Common myeloid progenitor, CD34-positive (primary cell): Measurements from ENCODE around the gene DHCR24.
A peak's percentile ranks its signal among the peaks of the same experiment; 100 is the strongest.

ENCODE experiments used
- CTCF ChIA-PET: fragments of 350-600 bp; sonication (Branson Sonifier 250); formaldehyde crosslinking; loops from one replicate; lab custom pipeline; 2021; ENCODE audit warnings: antibody characterized with exemption; lab: Charles Lee
- POLR2A ChIA-PET: fragments of 350-600 bp; sonication (Branson Sonifier 250); formaldehyde crosslinking; loops from one replicate; lab custom pipeline; 2021; ENCODE audit warnings: antibody characterized with exemption; lab: Charles Lee
- DNase-seq, 3 donors: peaks; one replicate each; pipeline versions ENCODE4 v3.0.0 to v3.0.0-alpha.2; 2013
- H3K27ac ChIP-seq, 2 experiments: 1 replicate in 1 of 2; 2 replicates in 1 of 2; pipeline ENCODE4 v1.7.0; 2013; ENCODE audit warnings: inconsistent platforms in 2 of 2, low read length in 2 of 2, mild to moderate bottlenecking in 2 of 2, low read depth in 1 of 2, moderate library complexity in 1 of 2; ENCODE audit not compliant: severe bottlenecking in 2 of 2, insufficient read depth in 1 of 2, poor library complexity in 1 of 2
- H3K27me3 ChIP-seq, 5 experiments: replicated peaks in 2 of 5; 1 replicate in 3 of 5; 2 replicates in 2 of 5; pipeline versions ENCODE4 v1.6.1 to v1.7.0; 2013; ENCODE audit warnings: low read length in 4 of 5, mild to moderate bottlenecking in 2 of 5, moderate library complexity in 2 of 5, inconsistent platforms in 1 of 5; ENCODE audit not compliant: insufficient read depth in 5 of 5, control insufficient read depth in 4 of 5
- H3K36me3 ChIP-seq, 4 experiments: 1 replicate in 2 of 4; 2 replicates in 2 of 4; pipeline versions ENCODE4 v1.6.1 to v1.7.0; 2013; ENCODE audit warnings: low read length in 3 of 4, control low read depth in 1 of 4, mild to moderate bottlenecking in 1 of 4; ENCODE audit not compliant: control insufficient read depth in 4 of 4, insufficient read depth in 4 of 4
- H3K4me1 ChIP-seq, 4 experiments: 1 replicate in 3 of 4; 2 replicates in 1 of 4; pipeline versions ENCODE4 v1.6.1 to v1.7.1; 2013; ENCODE audit warnings: low read length in 3 of 4, mild to moderate bottlenecking in 3 of 4, control low read depth in 1 of 4, inconsistent platforms in 1 of 4, moderate library complexity in 1 of 4; ENCODE audit not compliant: control insufficient read depth in 4 of 4, insufficient read depth in 4 of 4; ENCODE audit errors: control extremely low read depth in 1 of 4
- H3K4me3 ChIP-seq, 7 experiments: 1 replicate in 4 of 7; 2 replicates in 3 of 7; pipeline versions ENCODE4 v1.5.1 to v1.7.0; 2013; ENCODE audit warnings: mild to moderate bottlenecking in 7 of 7, low read length in 6 of 7, moderate library complexity in 6 of 7, inconsistent platforms in 2 of 7, low read depth in 2 of 7, control low read depth in 1 of 7; ENCODE audit not compliant: insufficient read depth in 4 of 7, control insufficient read depth in 1 of 7; ENCODE audit errors: extremely low read depth in 1 of 7
- H3K9me3 ChIP-seq, 5 experiments: 1 replicate in 4 of 5; 2 replicates in 1 of 5; pipeline versions ENCODE4 v1.6.1 to v1.7.1; 2013; ENCODE audit warnings: low read length in 4 of 5, mild to moderate bottlenecking in 2 of 5, inconsistent platforms in 1 of 5, low read depth in 1 of 5, moderate library complexity in 1 of 5; ENCODE audit not compliant: control insufficient read depth in 4 of 5, insufficient read depth in 2 of 5; ENCODE audit errors: control extremely low read depth in 1 of 5
- WGBS: methylation state at CpG from one replicate; pipeline ENCODE4 v1.1.5; 2013; ENCODE audit not compliant: insufficient coverage; 5-methylcytosine and 5-hydroxymethylcytosine counted together

Gene DHCR24

DNA sequence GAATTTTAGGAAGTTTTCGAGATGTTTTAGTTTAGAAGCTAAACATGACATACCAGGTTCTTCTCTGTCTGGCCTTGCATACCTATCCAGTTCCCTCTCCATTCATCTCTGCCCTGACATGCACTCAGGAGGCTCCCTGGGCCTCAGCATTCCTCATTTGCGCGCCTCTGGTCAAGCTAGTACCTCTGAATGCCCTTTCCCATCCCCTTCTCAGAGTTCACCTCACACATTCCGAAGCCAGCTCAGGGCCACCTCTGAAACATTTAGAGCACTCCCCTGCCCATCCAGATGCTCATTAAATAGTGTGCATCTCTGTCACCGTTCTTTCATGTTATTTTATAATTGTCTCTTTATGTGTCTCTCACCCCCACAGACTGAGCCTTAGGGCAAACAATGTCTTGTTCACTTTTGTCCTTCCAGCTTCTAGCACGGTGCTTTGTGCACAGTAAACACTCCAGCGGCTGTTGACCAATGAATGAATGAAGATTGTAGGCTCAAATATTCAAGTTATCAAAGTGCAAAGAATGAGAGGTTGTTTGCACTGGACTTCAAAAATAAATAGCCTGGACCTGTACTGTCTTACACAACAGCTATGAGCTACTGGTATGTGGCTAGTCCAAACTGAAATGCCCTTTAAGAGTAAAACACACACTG lies 1.2 kb upstream of the DHCR24 start:
- ChIA-PET POLR2A (interaction anchor here (0.6 kb wide), 2 partner anchors 101 to 1692 kb away, joined by 3 read pairs; no protein-coding TSS in a partner anchor), CTCF (interaction anchor here (0.8 to 1.5 kb wide), 2 partner anchors 14 to 57 kb away, joined by 3 read pairs; no protein-coding TSS in a partner anchor)
- Histone ChIP-seq H3K4me3 (peak overlapping the region in 2 of 7 experiments; percentile 85 to 94), H3K4me1 (peaks cover 0 to 45% (median 20%) of the 10 kb centered on the region in 4 experiments), H3K9me3 (no peaks in the 10 kb centered on the region), H3K27me3 (peaks cover 0 to 11% (median 2%) of the 10 kb centered on the region in 5 experiments), H3K36me3 (peaks cover 0 to 28% (median 1%) of the 10 kb centered on the region in 4 experiments), H3K27ac (no peak overlapping the region)
- WGBS: 100% methylated on average over 5 of the region's 7 CpGs
- no peak for DNase-seq

DNA sequence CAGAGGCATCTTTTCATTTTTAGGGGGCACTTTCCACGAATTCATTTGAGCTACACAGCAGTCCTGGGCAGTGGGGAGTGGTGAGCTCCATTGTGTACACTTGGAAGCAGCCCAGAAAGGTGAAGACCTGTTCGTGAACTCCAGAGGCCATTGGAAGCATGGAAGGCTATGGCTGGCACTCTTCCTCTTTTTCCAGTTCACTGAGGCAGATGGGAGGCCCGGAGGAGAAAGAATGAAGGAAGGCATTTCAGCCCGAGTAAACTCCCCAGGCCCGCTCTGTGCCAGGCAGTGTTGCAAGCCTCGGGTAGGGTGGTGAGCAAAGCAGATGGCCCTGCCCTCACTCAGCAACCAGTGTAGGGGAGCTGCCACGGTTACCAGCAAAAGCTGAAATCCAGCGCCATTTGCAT lies 673 bp upstream of the DHCR24 start:
- Histone ChIP-seq H3K4me1 (peaks cover 0 to 41% (median 20%) of the 10 kb centered on the region in 4 experiments), H3K4me3 (peak overlapping the region; percentile 39 to 94 (median 76)), H3K27me3 (peaks cover 0 to 11% (median 2%) of the 10 kb centered on the region in 5 experiments), H3K36me3 (peaks cover 0 to 33% (median 3%) of the 10 kb centered on the region in 4 experiments), H3K9me3 (no peaks in the 10 kb centered on the region), H3K27ac (no peak overlapping the region)
- DNase-seq: no peak
- POLR2A ChIA-PET: interaction anchor here (0.6 kb wide), 2 partner anchors 102 to 1691 kb away, joined by 3 read pairs; no protein-coding TSS in a partner anchor
- CTCF ChIA-PET: interaction anchor here (1.5 kb wide), 1 partner anchor 57 kb away, joined by 3 read pairs; no protein-coding TSS in a partner anchor
- 52% methylated on average over 8 of the region's 8 CpGs for WGBS

DNA sequence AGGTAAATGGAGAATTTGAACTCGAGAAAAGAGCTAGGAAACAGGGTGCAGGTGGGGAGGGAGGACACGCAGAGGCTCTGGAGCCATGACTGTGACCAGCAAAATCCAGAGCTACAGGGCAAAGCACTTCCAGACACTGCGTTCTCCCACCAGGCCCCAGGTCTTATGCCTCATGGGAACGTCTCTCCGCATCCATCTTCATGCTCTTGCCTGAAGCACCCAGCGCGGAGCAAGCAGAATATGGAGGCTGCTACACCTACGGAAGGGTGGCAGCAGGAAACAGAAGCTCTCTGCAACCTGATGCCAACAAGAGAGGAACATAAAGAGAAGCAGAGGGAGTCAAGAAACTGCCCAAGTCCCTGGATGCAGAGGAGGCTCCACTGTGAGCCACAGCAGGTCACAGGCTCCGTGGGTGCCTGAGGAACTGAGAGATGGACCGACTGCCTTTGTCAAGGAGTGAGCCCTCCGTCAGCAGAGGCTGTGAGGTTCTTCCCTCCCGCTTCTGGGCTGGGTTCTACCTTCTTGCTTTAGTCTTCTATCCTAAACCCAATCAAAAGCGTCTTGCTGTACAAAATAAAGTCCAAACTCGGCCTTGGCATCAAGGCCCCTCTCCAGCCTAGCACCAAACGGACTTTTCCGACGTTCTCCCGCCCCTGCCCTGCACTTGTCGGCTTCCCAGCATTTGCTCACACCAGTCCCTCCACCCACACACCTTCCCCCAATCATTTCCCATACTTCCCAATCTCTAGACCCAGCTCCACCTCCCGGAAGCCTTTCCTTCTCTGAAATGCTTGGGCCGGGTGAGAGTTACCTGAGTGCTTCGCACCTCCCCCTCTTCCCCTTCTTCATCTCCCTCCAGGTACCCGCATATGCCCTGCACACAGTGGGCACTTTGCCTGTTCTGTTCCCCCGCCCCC lies 930 bp downstream of the DHCR24 start:
- H3K4me3 ChIP-seq: peak overlapping the region in 6 of 7 experiments; percentile 35 to 94 (median 78)
- no peaks in the 10 kb centered on the region for H3K9me3 ChIP-seq
- peaks cover 0 to 41% (median 20%) of the 10 kb centered on the region in 4 experiments for H3K4me1 ChIP-seq
- POLR2A ChIA-PET: no interaction called here
- CTCF ChIA-PET: interaction anchor here (0.8 to 1.4 kb wide), 2 partner anchors 10 to 59 kb away, joined by 3 to 4 read pairs; no protein-coding TSS in a partner anchor
- peak in 1 of 3 donors; percentile 16 for DNase-seq
- H3K27me3 ChIP-seq: peaks cover 0 to 11% (median 2%) of the 10 kb centered on the region in 5 experiments
- 48% methylated on average over 23 of the region's 24 CpGs for WGBS
- no peak overlapping the region for H3K27ac ChIP-seq
- peaks cover 0 to 48% (median 7%) of the 10 kb centered on the region in 4 experiments for H3K36me3 ChIP-seq

DNA sequence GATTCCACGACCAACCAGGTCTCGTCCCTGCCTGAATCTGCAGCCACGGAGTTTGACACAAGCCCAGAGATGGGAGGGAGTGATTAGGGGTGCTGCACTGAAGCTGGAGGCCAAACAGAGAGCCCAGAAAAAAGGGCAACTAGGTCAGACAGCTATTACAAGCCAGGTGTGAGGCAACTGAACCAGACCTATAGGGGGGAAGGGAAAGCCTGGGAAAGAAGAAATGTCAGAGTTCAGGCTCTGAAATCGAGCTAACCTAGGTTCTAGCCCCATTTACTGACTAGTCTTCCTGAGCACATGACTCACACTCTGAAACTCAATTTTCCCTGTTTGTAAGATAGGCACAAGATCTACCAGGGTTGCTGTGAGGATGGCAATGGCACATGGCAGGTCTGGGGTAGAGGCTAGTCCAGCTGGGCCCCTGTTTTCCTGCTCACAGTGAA lies 1.7 kb downstream of the DHCR24 start:
- H3K4me1 ChIP-seq: peaks cover 0 to 41% (median 20%) of the 10 kb centered on the region in 4 experiments
- ChIA-PET POLR2A (no interaction called here), CTCF (interaction anchor here (0.8 to 1.2 kb wide), 2 partner anchors 9 to 12 kb away, joined by 3 to 5 read pairs; no protein-coding TSS in a partner anchor)
- H3K27me3 ChIP-seq: peaks cover 0 to 11% (median 2%) of the 10 kb centered on the region in 5 experiments
- peaks cover 0 to 51% (median 10%) of the 10 kb centered on the region in 4 experiments for H3K36me3 ChIP-seq
- peak overlapping the region in 1 of 7 experiments; percentile 94 for H3K4me3 ChIP-seq
- DNase-seq: no peak
- H3K27ac ChIP-seq: no peak overlapping the region
- H3K9me3 ChIP-seq: no peaks in the 10 kb centered on the region
- 98% methylated on average over 4 of the region's 4 CpGs for WGBS

DNA sequence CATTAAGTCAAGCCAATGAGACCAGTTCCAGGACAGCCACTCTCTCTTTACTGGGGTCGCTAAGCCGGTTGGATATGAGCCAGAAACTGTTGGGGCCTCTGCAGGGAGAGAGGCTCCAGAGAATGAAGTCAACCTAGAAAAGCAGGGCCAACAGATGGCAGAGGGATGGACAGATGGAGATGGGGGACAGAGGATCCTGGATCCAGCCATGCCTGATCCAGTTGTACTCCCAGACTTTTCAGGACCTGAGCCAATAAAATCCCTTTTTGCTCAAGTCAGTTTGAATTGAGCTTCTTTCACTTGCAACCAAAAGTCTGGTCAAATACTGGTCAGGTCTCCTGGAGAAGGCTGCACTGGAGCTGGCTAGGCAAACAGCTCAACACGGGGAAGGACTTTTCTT lies 2.2 kb downstream of the DHCR24 start:
- peaks cover 0 to 41% (median 20%) of the 10 kb centered on the region in 4 experiments for H3K4me1 ChIP-seq
- H3K27me3 ChIP-seq: peaks cover 0 to 11% (median 2%) of the 10 kb centered on the region in 5 experiments
- 100% methylated on average over 3 of the region's 3 CpGs for WGBS
- DNase-seq: no peak
- POLR2A ChIA-PET: no interaction called here
- peak overlapping the region in 1 of 7 experiments; percentile 94 for H3K4me3 ChIP-seq
- peaks cover 0 to 56% (median 10%) of the 10 kb centered on the region in 4 experiments for H3K36me3 ChIP-seq
- H3K27ac ChIP-seq: no peak overlapping the region
- CTCF ChIA-PET: interaction anchor here (0.8 to 1.2 kb wide), 2 partner anchors 9 to 11 kb away, joined by 3 to 5 read pairs; no protein-coding TSS in a partner anchor
- H3K9me3 ChIP-seq: no peaks in the 10 kb centered on the region

DNA sequence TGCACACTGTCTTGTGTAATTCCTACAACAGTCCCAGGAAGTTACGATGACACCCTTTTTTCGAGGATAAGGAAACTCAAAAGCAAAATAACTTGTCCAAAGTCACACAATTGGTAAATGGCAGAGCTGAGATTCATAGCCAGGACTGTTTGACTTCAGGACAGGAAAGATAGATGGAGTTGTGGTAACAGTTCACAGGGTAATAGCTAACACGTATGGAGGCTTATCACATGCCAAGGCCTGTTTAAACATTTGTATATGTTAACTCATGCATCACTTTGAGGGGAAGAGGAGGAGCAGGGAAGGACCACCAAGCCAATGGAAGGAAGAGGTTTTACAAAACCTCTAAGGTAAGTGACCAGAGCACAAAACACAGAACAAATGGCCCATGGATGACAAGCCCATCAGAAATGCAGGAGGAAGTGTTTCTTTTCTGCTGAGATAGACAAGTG lies 2.8 kb downstream of the DHCR24 start:
- Histone ChIP-seq H3K4me1 (peaks cover 0 to 41% (median 20%) of the 10 kb centered on the region in 4 experiments), H3K27me3 (peaks cover 0 to 11% (median 0%) of the 10 kb centered on the region in 5 experiments), H3K36me3 (peaks cover 0 to 61% (median 10%) of the 10 kb centered on the region in 4 experiments), H3K4me3 (no peak overlapping the region), H3K27ac (no peak overlapping the region), H3K9me3 (peaks cover 0 to 2% (median 0%) of the 10 kb centered on the region in 5 experiments)
- POLR2A ChIA-PET: no interaction called here
- DNase-seq: peak in 1 of 3 donors; percentile 5
- CTCF ChIA-PET: interaction anchor here (1.2 kb wide), 2 partner anchors 10 to 11 kb away, joined by 3 to 5 read pairs; no protein-coding TSS in a partner anchor
- 33% methylated on average over 3 of the region's 3 CpGs for WGBS
